Epithelial cell of esophagus (primary cell): ENCODE measurements around the gene ZNF776.

Source experiments
- DNase-seq: peaks from one replicate; pipeline ENCODE4 v3.0.0; 2010; ENCODE audit warnings: low read depth
- H3K4me3 ChIP-seq: 2 replicates; pipeline ENCODE4 v1.5.1; 2011; ENCODE audit warnings: mild to moderate bottlenecking, low read length, control low read depth
- TF ChIP-seq, protein P1 (sequence below): IDR thresholded peaks from 2 replicates; pipeline ENCODE4 v1.5.1; 2011; ENCODE audit warnings: low read depth, mild to moderate bottlenecking, low read length, control low read depth, inconsistent platforms; ENCODE audit not compliant: insufficient read depth; ENCODE audit errors: missing control alignments

ZNF776 gene

DNA sequence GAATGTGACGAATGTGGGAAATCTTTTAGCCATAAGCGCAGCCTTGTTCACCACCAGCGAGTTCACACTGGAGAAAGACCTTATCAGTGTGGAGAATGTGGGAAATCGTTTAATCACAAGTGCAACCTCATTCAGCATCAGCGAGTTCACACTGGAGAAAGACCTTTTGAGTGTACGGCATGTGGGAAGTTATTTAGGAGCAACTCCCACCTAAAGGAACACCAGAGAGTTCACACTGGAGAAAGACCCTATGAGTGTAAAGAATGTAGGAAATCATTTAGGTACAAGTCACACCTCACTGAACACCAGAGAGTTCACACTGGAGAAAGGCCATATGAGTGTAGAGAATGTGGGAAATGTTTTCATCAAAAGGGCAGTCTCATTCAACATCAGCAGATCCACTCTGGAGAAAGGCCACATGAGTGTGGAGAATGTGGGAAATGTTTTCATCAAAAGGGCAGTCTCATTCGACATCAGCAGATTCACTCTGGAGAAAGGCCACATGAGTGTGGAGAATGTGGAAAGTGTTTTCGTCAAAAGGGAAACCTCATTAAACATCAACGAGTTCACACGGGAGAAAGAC, 7.6 kb downstream of the ZNF776 start:
- TF ChIP-seq, protein P1, sequence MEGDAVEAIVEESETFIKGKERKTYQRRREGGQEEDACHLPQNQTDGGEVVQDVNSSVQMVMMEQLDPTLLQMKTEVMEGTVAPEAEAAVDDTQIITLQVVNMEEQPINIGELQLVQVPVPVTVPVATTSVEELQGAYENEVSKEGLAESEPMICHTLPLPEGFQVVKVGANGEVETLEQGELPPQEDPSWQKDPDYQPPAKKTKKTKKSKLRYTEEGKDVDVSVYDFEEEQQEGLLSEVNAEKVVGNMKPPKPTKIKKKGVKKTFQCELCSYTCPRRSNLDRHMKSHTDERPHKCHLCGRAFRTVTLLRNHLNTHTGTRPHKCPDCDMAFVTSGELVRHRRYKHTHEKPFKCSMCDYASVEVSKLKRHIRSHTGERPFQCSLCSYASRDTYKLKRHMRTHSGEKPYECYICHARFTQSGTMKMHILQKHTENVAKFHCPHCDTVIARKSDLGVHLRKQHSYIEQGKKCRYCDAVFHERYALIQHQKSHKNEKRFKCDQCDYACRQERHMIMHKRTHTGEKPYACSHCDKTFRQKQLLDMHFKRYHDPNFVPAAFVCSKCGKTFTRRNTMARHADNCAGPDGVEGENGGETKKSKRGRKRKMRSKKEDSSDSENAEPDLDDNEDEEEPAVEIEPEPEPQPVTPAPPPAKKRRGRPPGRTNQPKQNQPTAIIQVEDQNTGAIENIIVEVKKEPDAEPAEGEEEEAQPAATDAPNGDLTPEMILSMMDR = no peak
- no peak overlapping the region for H3K4me3 ChIP-seq
- DNase-seq = no peak

DNA sequence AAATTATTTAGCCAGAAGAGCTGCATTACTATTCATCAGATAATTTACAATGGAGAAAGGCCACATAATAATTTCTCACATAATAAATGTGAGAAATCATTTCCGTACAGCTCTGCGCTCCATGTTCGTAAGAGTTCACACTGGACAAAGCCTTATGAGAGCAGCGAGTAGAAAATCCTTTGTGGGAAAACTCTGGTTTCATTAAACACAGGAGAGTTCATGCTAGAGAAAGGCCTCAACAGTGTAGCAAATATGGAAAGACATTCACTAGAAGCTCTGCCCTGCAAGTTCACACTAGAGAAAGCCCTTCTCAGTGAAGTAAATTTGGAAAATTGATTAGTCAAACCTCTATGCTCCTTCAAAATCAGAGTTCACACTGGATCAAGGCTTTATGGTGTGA, 8.4 kb downstream of the ZNF776 start:
- no peak for DNase-seq
- TF ChIP-seq, protein P1 = no peak
- H3K4me3 ChIP-seq = no peak overlapping the region

DNA sequence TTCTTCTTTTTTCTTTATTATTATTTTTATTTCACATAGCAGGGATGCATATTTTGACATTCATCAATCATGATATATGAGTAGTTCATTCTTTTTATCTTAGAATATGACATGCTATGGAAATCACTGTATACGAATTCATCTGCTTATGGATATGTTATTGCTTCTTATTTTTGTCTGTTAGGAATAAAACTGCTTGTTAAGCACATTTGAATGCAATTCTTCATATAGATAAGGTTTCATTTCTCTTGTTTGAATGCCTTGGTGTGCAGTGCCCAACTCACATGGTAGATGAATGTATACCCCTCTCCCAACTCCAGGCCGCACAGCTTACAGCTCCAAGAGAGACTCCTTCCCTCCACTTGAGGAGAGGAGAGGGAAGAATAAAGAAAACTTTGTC, 11.3 kb downstream of the ZNF776 start:
- DNase-seq = no peak
- no peak overlapping the region for H3K4me3 ChIP-seq
- TF ChIP-seq, protein P1 = no peak

DNA sequence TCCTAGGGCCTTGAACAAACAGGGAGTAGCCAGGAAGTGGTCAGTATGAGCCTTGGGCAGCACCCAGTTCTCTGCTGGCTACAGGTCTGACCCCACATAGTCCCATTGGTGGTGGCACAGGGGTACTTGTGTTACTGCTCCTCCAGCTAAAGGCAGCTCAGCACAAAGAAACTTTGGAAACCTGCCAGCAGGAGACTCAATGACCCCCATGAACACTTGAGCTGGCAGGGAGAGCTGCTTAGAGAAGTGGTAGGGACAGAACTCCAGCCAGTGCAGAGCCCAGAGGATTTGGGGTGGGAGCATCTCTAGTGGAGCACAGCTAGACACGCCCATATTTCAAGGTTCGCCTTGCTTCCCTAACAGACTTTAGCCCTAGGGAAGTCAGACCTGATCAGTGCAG, 12.5 kb downstream of the ZNF776 start:
- TF ChIP-seq, protein P1 = no peak
- no peak overlapping the region for H3K4me3 ChIP-seq
- DNase-seq = no peak

DNA sequence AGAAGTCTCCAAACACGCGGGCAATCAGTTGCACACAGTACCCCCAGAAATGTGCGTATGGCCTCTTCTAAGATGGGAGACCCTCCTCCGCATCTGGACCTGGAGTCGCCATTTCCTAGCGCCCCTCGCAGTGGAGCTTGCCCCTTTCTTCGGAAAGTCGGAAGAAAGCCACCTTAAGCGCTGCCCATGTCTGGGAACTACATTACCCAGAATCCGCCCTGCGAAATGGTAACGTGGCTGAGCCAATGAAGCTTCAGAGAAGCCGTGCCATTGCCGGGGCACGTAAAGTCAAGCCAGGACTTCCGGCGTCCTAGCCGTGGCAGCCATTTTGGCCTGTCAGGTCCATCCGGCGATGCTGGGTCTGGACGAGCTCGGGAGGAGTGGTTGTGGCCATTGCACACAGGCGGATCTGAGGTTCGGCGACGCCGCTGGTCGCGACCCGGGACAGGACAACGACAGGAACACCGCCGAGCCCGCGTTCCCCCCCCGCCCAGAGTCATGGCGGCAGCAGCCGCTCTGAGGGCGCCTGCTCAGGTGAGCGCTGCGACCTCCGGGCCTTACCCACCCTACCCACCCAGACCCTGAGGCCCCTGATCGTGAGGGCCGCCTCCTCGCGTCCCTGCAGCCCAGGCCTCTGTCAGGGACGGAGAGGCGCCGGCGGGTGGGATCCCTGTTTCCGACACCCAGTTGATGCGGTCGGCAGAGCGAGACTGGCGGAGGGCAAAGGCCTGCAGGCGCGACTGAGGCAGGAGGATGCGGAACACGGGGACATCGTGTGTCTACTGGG, 22.9 kb downstream of the ZNF776 start, which contains the start of gene ZNF586:
Gene ZNF586, plus strand, starts transcription at position 332 of the 787 bp plus-strand sequence. Its CDS starts 167 bp downstream, at position 499.
- TF ChIP-seq, protein P1 = no peak
- H3K4me3 ChIP-seq = peak within 1 kb of the TSS; percentile 79
- DNase-seq = peak; percentile 96

DNA sequence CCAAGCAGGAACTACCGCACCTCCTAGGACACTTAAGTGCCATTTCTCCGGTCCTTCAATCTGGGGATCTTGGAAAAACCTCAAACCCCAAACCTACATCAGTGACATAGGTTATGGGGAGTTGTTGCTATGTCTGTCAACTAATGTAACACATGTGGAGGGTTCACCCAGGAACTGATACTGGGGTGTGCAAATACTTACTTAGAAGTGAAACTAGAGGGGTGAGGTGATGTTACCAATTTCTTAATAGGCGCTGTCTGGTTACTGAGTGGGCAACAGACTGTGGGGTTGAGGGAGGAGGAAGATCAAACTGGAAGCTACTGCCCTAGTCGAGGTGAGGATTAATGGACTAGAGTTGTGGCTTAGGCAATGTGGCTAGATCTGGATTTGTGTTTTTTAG, 24.8 kb downstream of the ZNF776 start:
- no peak for DNase-seq
- H3K4me3 ChIP-seq = no peak overlapping the region
- TF ChIP-seq, protein P1 = no peak
